HEK293 (cell line): ENCODE data around the gene ILKAP.

Experiments used
- CTCF ChIA-PET: fragments of 350-600 bp; formaldehyde crosslinking; extraction: SDS; loops from one replicate; lab custom pipeline; 2021; ENCODE audit warnings: antibody characterized with exemption; lab: Yijun Ruan, JAX
- POLR2A ChIA-PET: fragments of 300-600 bp; formaldehyde crosslinking; extraction: SDS; loops from one replicate; lab custom pipeline; 2020; ENCODE audit warnings: antibody characterized with exemption, inconsistent platforms; lab: Yijun Ruan, JAX
- H3K27ac ChIP-seq: fragments of 200-500 bp; sonication (Bioruptor generic); 2 replicates; pipeline ENCODE4 v1.5.1; 2014; ENCODE audit warnings: low read depth, low read length, control low read depth, inconsistent platforms; ENCODE audit errors: extremely low read depth
- H3K36me3 ChIP-seq, 2 experiments: fragments of 200-500 bp in 1 of 2; sonication (Bioruptor generic) in 1 of 2; 1 replicate in 1 of 2; 2 replicates in 1 of 2; pipeline ENCODE4 v1.5.1; 2014 to 2017; ENCODE audit warnings: inconsistent platforms in 2 of 2, low read length in 2 of 2; ENCODE audit not compliant: control insufficient read depth in 2 of 2, insufficient read depth in 1 of 2
- H3K4me1 ChIP-seq: fragments of 200-500 bp; sonication (Bioruptor generic); 2 replicates; pipeline ENCODE4 v1.5.1; 2014; ENCODE audit warnings: mild to moderate bottlenecking, low read length, inconsistent platforms; ENCODE audit not compliant: control insufficient read depth, insufficient read depth
- H3K4me3 ChIP-seq: 2 replicates; pipeline ENCODE4 v1.5.1; 2011; ENCODE audit warnings: low read depth, mild to moderate bottlenecking, control low read depth, low read length, moderate library complexity
- H3K9me3 ChIP-seq: fragments of 200-500 bp; sonication (Bioruptor generic); 2 replicates; pipeline ENCODE4 v1.5.1; 2014; ENCODE audit warnings: low read depth, low read length, inconsistent platforms; ENCODE audit not compliant: control insufficient read depth, insufficient read depth
- EGR2 ChIP-seq: fragments of 450-650 bp; formaldehyde crosslinking; IDR thresholded peaks from 2 replicates; pipeline ENCODE4 v1.5.1; 2016; ENCODE audit warnings: low read depth, missing biosample characterization, missing genetic modification characterization
- HOXA7 ChIP-seq: sonication (generic); formaldehyde crosslinking; IDR thresholded peaks from 2 replicates; pipeline ENCODE4 v1.8.1; 2022; ENCODE audit warnings: missing genetic modification reagents, borderline replicate concordance
- MEIS1 ChIP-seq: sonication (generic); formaldehyde crosslinking; IDR thresholded peaks from 2 replicates; pipeline ENCODE4 v1.8.1; 2022; ENCODE audit warnings: missing genetic modification reagents, mild to moderate bottlenecking, borderline replicate concordance
- OSR2 ChIP-seq: fragments of 450-650 bp; formaldehyde crosslinking; IDR thresholded peaks from 2 replicates; pipeline ENCODE4 v1.5.1; 2016; ENCODE audit warnings: missing biosample characterization, missing genetic modification characterization
- SP7 ChIP-seq: fragments of 450-650 bp; formaldehyde crosslinking; IDR thresholded peaks from 2 replicates; pipeline ENCODE4 v1.5.1; 2016; ENCODE audit warnings: missing biosample characterization, missing genetic modification characterization
- ZNF16 ChIP-seq: fragments of 450-650 bp; formaldehyde crosslinking; IDR thresholded peaks from 2 replicates; pipeline ENCODE4 v1.5.1; 2016; ENCODE audit warnings: low read depth, missing biosample characterization, missing genetic modification characterization
- ZNF19 ChIP-seq: fragments of 450-650 bp; formaldehyde crosslinking; IDR thresholded peaks from 2 replicates; pipeline ENCODE4; 2016; ENCODE audit warnings: missing biosample characterization, missing genetic modification characterization, low read depth
- ZNF223 ChIP-seq: fragments of 450-650 bp; formaldehyde crosslinking; IDR thresholded peaks from 2 replicates; pipeline ENCODE4 v1.5.1; 2016; ENCODE audit warnings: missing biosample characterization, missing genetic modification characterization
- ZNF311 ChIP-seq: fragments of 450-650 bp; formaldehyde crosslinking; IDR thresholded peaks from 2 replicates; pipeline ENCODE4 v1.5.1; 2017; ENCODE audit warnings: missing biosample characterization, missing genetic modification characterization, borderline replicate concordance
- ZNF391 ChIP-seq: fragments of 450-650 bp; formaldehyde crosslinking; IDR thresholded peaks from 2 replicates; pipeline ENCODE4 v1.5.1; 2016; ENCODE audit warnings: low read depth, missing biosample characterization, missing genetic modification characterization, borderline replicate concordance
- ZNF433 ChIP-seq: fragments of 450-650 bp; formaldehyde crosslinking; IDR thresholded peaks from 2 replicates; pipeline ENCODE4 v1.5.1; 2016; ENCODE audit warnings: missing biosample characterization, missing genetic modification characterization, low read depth
- ZNF529 ChIP-seq: fragments of 450-650 bp; formaldehyde crosslinking; IDR thresholded peaks from 2 replicates; pipeline ENCODE4 v1.5.1; 2017; ENCODE audit warnings: missing genetic modification characterization, missing biosample characterization; ENCODE audit not compliant: insufficient replicate concordance
- ZSCAN16 ChIP-seq: fragments of 450-650 bp; formaldehyde crosslinking; IDR thresholded peaks from 2 replicates; pipeline ENCODE4 v1.5.1; 2016; ENCODE audit warnings: missing biosample characterization, missing genetic modification characterization
- TF ChIP-seq, protein P1 (sequence below): fragments of 450-650 bp; formaldehyde crosslinking; IDR thresholded peaks from 2 replicates; pipeline ENCODE4 v1.5.1; 2016; ENCODE audit warnings: missing biosample characterization, missing genetic modification characterization, borderline replicate concordance
- TF ChIP-seq, protein P2 (sequence below): fragments of 450-650 bp; formaldehyde crosslinking; IDR thresholded peaks from 2 replicates; pipeline ENCODE4 v1.5.1; 2016; ENCODE audit warnings: missing biosample characterization, missing genetic modification characterization
- TF ChIP-seq, protein P3 (sequence below): fragments of 450-650 bp; formaldehyde crosslinking; IDR thresholded peaks from 2 replicates; pipeline ENCODE4 v1.5.1; 2017; ENCODE audit warnings: missing biosample characterization, missing genetic modification characterization
- TF ChIP-seq, protein P4 (sequence below): fragments of 450-650 bp; formaldehyde crosslinking; IDR thresholded peaks from 2 replicates; pipeline ENCODE4 v1.5.1; 2016; ENCODE audit warnings: missing biosample characterization, missing genetic modification characterization

ILKAP gene

DNA sequence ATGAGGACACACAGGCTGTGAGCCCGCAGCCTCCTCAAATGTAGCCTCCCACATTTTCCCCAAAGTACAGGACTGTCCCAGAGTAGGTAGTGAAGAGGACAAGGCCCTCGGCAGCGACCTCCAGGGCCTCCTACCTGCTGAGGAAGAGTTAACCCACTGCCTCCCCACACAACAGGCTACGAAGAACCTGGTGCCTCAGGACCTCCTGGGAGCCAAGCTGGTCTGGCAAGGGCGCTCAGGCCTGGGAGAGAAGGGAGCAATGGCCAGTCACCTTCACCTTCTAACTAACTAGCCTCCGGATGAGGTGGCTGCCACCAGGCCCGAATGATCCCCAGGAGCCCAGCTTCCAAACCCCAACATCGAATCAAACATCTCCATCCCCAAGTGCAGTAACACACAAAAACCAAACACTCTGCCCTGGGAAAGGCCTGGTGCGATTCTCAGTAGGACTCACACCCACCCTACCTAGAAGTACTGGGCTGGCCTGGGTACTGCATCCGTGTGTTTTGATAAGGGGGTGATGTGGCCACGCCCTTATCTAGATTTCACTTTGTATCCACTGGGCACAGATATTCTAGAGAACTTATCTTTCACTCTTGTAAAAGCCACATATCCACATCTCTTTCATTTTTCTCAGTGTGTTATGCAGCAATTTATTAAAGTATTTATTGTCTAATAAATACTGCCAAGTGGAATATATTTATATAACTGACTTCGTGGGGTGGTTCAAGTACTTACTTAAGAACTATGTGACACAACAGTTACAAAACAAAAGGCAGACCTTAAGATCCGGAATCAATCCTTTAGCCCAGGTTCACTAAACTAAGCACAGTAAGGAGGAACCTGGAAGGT, 35.1 kb downstream of the ILKAP start:
- CTCF ChIA-PET = interaction anchor here (1.9 kb wide), 1 partner anchor 9 kb away, joined by 6 read pairs; the partner anchor contains the start of gene ERFE
- Histone ChIP-seq H3K36me3 (peaks cover 3 to 75% of the 10 kb centered on the region in 2 experiments; a peak in 2 of 3 replicates), H3K4me1 (peaks cover 8% of the 10 kb centered on the region; the same call in 1 of the 2 replicates), H3K9me3 (no peaks in the 10 kb centered on the region)
- POLR2A ChIA-PET = no interaction called here
- TF ChIP-seq ZNF223 (tag by site-specific recombination) (no peak), HOXA7 (CRISPR knock-in tag) (no peak), SP7 (no peak), MEIS1 (no peak), OSR2 (no peak), ZNF16 (tag by site-specific recombination) (no peak), ZNF311 (no peak), ZSCAN16 (no peak), EGR2 (tag by site-specific recombination) (no peak), ZNF19 (tag by site-specific recombination) (no peak), ZNF433 (tag by site-specific recombination) (no peak), ZNF391 (tag by site-specific recombination) (no peak), ZNF529 (tag by site-specific recombination) (no peak)
- TF ChIP-seq, protein P1, sequence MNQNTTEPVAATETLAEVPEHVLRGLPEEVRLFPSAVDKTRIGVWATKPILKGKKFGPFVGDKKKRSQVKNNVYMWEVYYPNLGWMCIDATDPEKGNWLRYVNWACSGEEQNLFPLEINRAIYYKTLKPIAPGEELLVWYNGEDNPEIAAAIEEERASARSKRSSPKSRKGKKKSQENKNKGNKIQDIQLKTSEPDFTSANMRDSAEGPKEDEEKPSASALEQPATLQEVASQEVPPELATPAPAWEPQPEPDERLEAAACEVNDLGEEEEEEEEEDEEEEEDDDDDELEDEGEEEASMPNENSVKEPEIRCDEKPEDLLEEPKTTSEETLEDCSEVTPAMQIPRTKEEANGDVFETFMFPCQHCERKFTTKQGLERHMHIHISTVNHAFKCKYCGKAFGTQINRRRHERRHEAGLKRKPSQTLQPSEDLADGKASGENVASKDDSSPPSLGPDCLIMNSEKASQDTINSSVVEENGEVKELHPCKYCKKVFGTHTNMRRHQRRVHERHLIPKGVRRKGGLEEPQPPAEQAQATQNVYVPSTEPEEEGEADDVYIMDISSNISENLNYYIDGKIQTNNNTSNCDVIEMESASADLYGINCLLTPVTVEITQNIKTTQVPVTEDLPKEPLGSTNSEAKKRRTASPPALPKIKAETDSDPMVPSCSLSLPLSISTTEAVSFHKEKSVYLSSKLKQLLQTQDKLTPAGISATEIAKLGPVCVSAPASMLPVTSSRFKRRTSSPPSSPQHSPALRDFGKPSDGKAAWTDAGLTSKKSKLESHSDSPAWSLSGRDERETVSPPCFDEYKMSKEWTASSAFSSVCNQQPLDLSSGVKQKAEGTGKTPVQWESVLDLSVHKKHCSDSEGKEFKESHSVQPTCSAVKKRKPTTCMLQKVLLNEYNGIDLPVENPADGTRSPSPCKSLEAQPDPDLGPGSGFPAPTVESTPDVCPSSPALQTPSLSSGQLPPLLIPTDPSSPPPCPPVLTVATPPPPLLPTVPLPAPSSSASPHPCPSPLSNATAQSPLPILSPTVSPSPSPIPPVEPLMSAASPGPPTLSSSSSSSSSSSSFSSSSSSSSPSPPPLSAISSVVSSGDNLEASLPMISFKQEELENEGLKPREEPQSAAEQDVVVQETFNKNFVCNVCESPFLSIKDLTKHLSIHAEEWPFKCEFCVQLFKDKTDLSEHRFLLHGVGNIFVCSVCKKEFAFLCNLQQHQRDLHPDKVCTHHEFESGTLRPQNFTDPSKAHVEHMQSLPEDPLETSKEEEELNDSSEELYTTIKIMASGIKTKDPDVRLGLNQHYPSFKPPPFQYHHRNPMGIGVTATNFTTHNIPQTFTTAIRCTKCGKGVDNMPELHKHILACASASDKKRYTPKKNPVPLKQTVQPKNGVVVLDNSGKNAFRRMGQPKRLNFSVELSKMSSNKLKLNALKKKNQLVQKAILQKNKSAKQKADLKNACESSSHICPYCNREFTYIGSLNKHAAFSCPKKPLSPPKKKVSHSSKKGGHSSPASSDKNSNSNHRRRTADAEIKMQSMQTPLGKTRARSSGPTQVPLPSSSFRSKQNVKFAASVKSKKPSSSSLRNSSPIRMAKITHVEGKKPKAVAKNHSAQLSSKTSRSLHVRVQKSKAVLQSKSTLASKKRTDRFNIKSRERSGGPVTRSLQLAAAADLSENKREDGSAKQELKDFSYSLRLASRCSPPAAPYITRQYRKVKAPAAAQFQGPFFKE = no peak
- TF ChIP-seq, protein P2, sequence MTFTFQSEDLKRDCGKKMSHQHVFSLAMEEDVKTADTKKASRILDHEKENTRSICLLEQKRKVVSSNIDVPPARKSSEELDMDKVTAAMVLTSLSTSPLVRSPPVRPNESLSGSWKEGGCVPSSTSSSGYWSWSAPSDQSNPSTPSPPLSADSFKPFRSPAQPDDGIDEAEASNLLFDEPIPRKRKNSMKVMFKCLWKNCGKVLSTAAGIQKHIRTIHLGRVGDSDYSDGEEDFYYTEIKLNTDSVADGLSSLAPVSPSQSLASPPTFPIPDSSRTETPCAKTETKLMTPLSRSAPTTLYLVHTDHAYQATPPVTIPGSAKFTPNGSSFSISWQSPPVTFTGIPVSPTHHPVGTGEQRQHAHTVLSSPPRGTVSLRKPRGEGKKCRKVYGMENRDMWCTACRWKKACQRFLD (tag by site-specific recombination) = no peak
- TF ChIP-seq, protein P3, sequence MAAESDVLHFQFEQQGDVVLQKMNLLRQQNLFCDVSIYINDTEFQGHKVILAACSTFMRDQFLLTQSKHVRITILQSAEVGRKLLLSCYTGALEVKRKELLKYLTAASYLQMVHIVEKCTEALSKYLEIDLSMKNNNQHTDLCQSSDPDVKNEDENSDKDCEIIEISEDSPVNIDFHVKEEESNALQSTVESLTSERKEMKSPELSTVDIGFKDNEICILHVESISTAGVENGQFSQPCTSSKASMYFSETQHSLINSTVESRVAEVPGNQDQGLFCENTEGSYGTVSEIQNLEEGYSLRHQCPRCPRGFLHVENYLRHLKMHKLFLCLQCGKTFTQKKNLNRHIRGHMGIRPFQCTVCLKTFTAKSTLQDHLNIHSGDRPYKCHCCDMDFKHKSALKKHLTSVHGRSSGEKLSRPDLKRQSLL (tag by site-specific recombination) = no peak
- TF ChIP-seq, protein P4, sequence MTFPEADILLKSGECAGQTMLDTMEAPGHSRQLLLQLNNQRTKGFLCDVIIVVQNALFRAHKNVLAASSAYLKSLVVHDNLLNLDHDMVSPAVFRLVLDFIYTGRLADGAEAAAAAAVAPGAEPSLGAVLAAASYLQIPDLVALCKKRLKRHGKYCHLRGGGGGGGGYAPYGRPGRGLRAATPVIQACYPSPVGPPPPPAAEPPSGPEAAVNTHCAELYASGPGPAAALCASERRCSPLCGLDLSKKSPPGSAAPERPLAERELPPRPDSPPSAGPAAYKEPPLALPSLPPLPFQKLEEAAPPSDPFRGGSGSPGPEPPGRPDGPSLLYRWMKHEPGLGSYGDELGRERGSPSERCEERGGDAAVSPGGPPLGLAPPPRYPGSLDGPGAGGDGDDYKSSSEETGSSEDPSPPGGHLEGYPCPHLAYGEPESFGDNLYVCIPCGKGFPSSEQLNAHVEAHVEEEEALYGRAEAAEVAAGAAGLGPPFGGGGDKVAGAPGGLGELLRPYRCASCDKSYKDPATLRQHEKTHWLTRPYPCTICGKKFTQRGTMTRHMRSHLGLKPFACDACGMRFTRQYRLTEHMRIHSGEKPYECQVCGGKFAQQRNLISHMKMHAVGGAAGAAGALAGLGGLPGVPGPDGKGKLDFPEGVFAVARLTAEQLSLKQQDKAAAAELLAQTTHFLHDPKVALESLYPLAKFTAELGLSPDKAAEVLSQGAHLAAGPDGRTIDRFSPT (tag by site-specific recombination) = no peak
- TF ChIP-seq, all 188 proteins: peak for 0
- H3K27ac ChIP-seq = peak overlapping the region; percentile 72
- H3K4me3 ChIP-seq = no peak overlapping the region
